HCT116 (cell line): ENCODE measurements around the gene NIBAN1.

Experiments used
- CTCF ChIP-seq, 3 experiments: fragments of 200-600 bp in 1 of 3; sonication (generic) in 1 of 3; IDR thresholded peaks in 2 of 3; conservative IDR thresholded peaks in 1 of 3; 2 replicates each; pipeline ENCODE4 v1.5.1; 2012 to 2017; ENCODE audit warnings: low read depth in 2 of 3, low read length in 2 of 3, antibody characterized with exemption in 1 of 3, borderline replicate concordance in 1 of 3, control low read depth in 1 of 3, mild to moderate bottlenecking in 1 of 3, mixed read lengths in 1 of 3, mixed run types in 1 of 3, moderate library complexity in 1 of 3; ENCODE audit not compliant: insufficient read depth in 1 of 3
- POLR2A ChIP-seq: IDR thresholded peaks from 2 replicates; pipeline ENCODE4 v1.7.0; 2011; ENCODE audit warnings: borderline replicate concordance; ENCODE audit not compliant: insufficient read depth, insufficient read length; ENCODE audit errors: extremely low read depth
- TF ChIP-seq, protein P1 (sequence below): IDR thresholded peaks from 2 replicates; pipeline ENCODE4 v1.6.1; 2012

DNA sequence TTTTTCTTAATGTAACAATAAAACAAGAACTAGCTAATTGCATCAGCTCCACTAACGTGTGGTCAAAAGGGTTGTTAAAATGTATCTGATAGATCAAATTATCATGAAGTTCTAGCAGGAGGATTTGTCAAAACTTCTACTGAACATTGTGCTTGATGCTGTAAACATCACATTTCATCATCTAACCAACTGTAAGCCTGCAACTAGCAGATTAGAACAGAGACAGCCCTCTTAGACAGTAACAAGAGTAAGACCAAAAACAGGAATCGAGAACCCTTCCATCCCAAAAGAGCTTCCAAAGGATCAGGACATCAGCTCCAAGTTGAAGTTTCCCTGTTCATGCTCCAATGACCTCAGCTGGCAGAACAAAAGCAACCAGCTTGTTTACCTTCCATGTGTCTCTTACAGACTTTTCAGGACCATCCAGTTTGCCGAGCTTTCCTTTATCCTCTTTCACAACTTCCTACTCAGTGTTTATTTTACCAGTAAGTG is 44.6 kb downstream of the NIBAN1 start:
- TF ChIP-seq POLR2A (no peak), CTCF (IDR thresholded peaks at IDR 0.05 in 2 of 3, conservative IDR thresholded peaks at IDR 0.05 in 1 of 3; ENCODE audit: borderline replicate concordance in 1 of 3, insufficient read depth in 1 of 3, low read depth in 2 of 3, low read length in 2 of 3) (no peak)
- TF ChIP-seq, protein P1, sequence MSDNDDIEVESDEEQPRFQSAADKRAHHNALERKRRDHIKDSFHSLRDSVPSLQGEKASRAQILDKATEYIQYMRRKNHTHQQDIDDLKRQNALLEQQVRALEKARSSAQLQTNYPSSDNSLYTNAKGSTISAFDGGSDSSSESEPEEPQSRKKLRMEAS: no peak
